ENCODE data around the gene KDM4C. TPM values are rescaled to one million over a fixed set of nuclear protein-coding genes. Genes with fewer than 3 reads are reported as not detected.
"Not testable (repeated sequence)": the region's sequence is repeated elsewhere in the genome, so short reads cannot be mapped to it uniquely, and the experiment has no call there.

The KDM4C gene
- total and polyA plus RNA-seq, 2 of the 13 experiments (the other 11 are each of a cell fraction or from before 2014, with no cell fraction given): 19.4 to 23.6 TPM

- in situ Hi-C loops (cut with HindIII; ENCODE audit: extremely low pct_ligation_motif_present, low pct_unique_long_range_greater_than_20kb): no loop called here
Observed at GRCh38 chr9:6805532-6805931, 47.8 kb downstream of the KDM4C start.

GRCh38 chr9:6806318-6806717, 48.5 kb downstream of the KDM4C start:
- in situ Hi-C loops (cut with HindIII; ENCODE audit: extremely low pct_ligation_motif_present, low pct_unique_long_range_greater_than_20kb); H3K9me3 ChIP-seq (ENCODE audit: low read length): not testable (repeated sequence)

More at GRCh38 chr9:6805532-6805931, 47.8 kb downstream of the KDM4C start:
- intact Hi-C loops (cut with micrococcal nuclease; ENCODE audit: unreplicated experiment): no loop called here
- Histone ChIP-seq H4K20me1 (ENCODE audit: insufficient read depth, low read length) (no peaks in the 10 kb centered on the region), H3K79me2 (ENCODE audit: insufficient read depth, low read length) (peaks cover 2% of the 10 kb centered on the region), H3K36me3 (replicated peaks in 1 of 2; ENCODE audit: control insufficient read depth in 1 of 2, insufficient read depth in 2 of 2, low read length in 2 of 2) (peaks cover 2 to 16% of the 10 kb centered on the region in 2 experiments; a peak in 2 of 5 replicates), H3K27me3 (ENCODE audit: control insufficient read depth in 1 of 2, insufficient read depth in 2 of 2, low read length in 2 of 2) (no peaks in the 10 kb centered on the region), H3K4me2 (ENCODE audit: low read depth, low read length) (no peak overlapping the region), H2AFZ (ENCODE audit: low read length) (no peak overlapping the region), H3K9me3 (ENCODE audit: low read length) (no peaks in the 10 kb centered on the region), H3K4me1 (ENCODE audit: insufficient read depth, low read length) (no peaks in the 10 kb centered on the region), H3K9ac (ENCODE audit: insufficient read depth, low read depth, low read length) (no peak overlapping the region), H3K4me3 (replicated peaks in 1 of 3; ENCODE audit: insufficient read depth in 1 of 3, low read depth in 2 of 3, low read length in 3 of 3) (no peak overlapping the region), H3K27ac (ENCODE audit: extremely low read length, insufficient read depth, low read length) (no peak overlapping the region)
- ATAC-seq: no peak
- ChIA-PET POLR2A (no interaction called here), CTCF (ENCODE audit: low intra/inter-chr PET ratio, low total read pairs) (no interaction called here)
- WGBS (ENCODE audit: low lambda C conversion rate): 100% methylated on average over 1 of the region's 1 CpG
- FAIRE-seq: no peak
- no peak for DNase-seq (ENCODE audit: low spot score)
- TF ChIP-seq EZH2 (conservative IDR thresholded peaks at IDR 0.05; ENCODE audit: low read depth, low read length) (no peak), FOXO4 (CRISPR knock-in tag; conservative IDR thresholded peaks at IDR 0.05) (no peak), ATAD3A (CRISPR knock-in tag; IDR thresholded peaks at IDR 0.05) (no peak), CSRNP1 (CRISPR knock-in tag; IDR thresholded peaks at IDR 0.05) (no peak), JUNB (CRISPR knock-in tag; IDR thresholded peaks at IDR 0.05; ENCODE audit: borderline replicate concordance) (no peak), ZFX (CRISPR knock-in tag; IDR thresholded peaks at IDR 0.05; ENCODE audit: low read depth) (no peak), SP4 (CRISPR knock-in tag; IDR thresholded peaks at IDR 0.05) (no peak), HMG20B (CRISPR knock-in tag; conservative IDR thresholded peaks at IDR 0.05) (no peak), HOXA3 (CRISPR knock-in tag; IDR thresholded peaks at IDR 0.05) (no peak), ZBTB38 (CRISPR knock-in tag; IDR thresholded peaks at IDR 0.05) (no peak)
- no TSS peak for BruUV-seq (replicated peaks)

GRCh38 chr9:6807669-6808068, 49.9 kb downstream of the KDM4C start:
- WGBS (ENCODE audit: low lambda C conversion rate): 93% methylated on average over 3 of the region's 30 CpGs

More at GRCh38 chr9:6806318-6806717, 48.5 kb downstream of the KDM4C start:
- H3K27ac ChIP-seq (ENCODE audit: extremely low read length, insufficient read depth, low read length); H3K4me3 ChIP-seq (replicated peaks in 1 of 3; ENCODE audit: insufficient read depth in 1 of 3, low read depth in 2 of 3, low read length in 3 of 3); BruUV-seq (replicated peaks); FAIRE-seq; intact Hi-C loops (cut with micrococcal nuclease; ENCODE audit: unreplicated experiment); DNase-seq (ENCODE audit: low spot score); CTCF ChIA-PET (ENCODE audit: low intra/inter-chr PET ratio, low total read pairs); H2AFZ ChIP-seq (ENCODE audit: low read length); H3K79me2 ChIP-seq (ENCODE audit: insufficient read depth, low read length); H3K27me3 ChIP-seq (ENCODE audit: control insufficient read depth in 1 of 2, insufficient read depth in 2 of 2, low read length in 2 of 2); H3K4me2 ChIP-seq (ENCODE audit: low read depth, low read length); ATAC-seq; H3K4me1 ChIP-seq (ENCODE audit: insufficient read depth, low read length); H3K9ac ChIP-seq (ENCODE audit: insufficient read depth, low read depth, low read length); H4K20me1 ChIP-seq (ENCODE audit: insufficient read depth, low read length); POLR2A ChIA-PET: not testable (repeated sequence)
- peaks cover 2 to 16% of the 10 kb centered on the region in 2 experiments; a peak in 2 of 5 replicates for H3K36me3 ChIP-seq (replicated peaks in 1 of 2; ENCODE audit: control insufficient read depth in 1 of 2, insufficient read depth in 2 of 2, low read length in 2 of 2)
- WGBS (ENCODE audit: low lambda C conversion rate): 98% methylated on average over 6 of the region's 6 CpGs

More at GRCh38 chr9:6807669-6808068, 49.9 kb downstream of the KDM4C start:
- POLR2A ChIA-PET; H3K4me2 ChIP-seq (ENCODE audit: low read depth, low read length); intact Hi-C loops (cut with micrococcal nuclease; ENCODE audit: unreplicated experiment); BruUV-seq (replicated peaks); H3K79me2 ChIP-seq (ENCODE audit: insufficient read depth, low read length); H3K9me3 ChIP-seq (ENCODE audit: low read length); in situ Hi-C loops (cut with HindIII; ENCODE audit: extremely low pct_ligation_motif_present, low pct_unique_long_range_greater_than_20kb); H3K4me3 ChIP-seq (replicated peaks in 1 of 3; ENCODE audit: insufficient read depth in 1 of 3, low read depth in 2 of 3, low read length in 3 of 3); H2AFZ ChIP-seq (ENCODE audit: low read length); H3K4me1 ChIP-seq (ENCODE audit: insufficient read depth, low read length); DNase-seq (ENCODE audit: low spot score); H3K9ac ChIP-seq (ENCODE audit: insufficient read depth, low read depth, low read length); H4K20me1 ChIP-seq (ENCODE audit: insufficient read depth, low read length); ATAC-seq; H3K27ac ChIP-seq (ENCODE audit: extremely low read length, insufficient read depth, low read length); FAIRE-seq; CTCF ChIA-PET (ENCODE audit: low intra/inter-chr PET ratio, low total read pairs); H3K27me3 ChIP-seq (ENCODE audit: control insufficient read depth in 1 of 2, insufficient read depth in 2 of 2, low read length in 2 of 2): not testable (repeated sequence)
- peaks cover 2 to 18% of the 10 kb centered on the region in 2 experiments; a peak in 2 of 5 replicates for H3K36me3 ChIP-seq (replicated peaks in 1 of 2; ENCODE audit: control insufficient read depth in 1 of 2, insufficient read depth in 2 of 2, low read length in 2 of 2)
